K562 treated with DMSO at 1 percent for 48 hours (cell line): Measurements from ENCODE around the gene RASSF8. TPM values are rescaled to one million over a fixed set of nuclear protein-coding genes. Genes with fewer than 3 reads are reported as not detected.

Experiments used
- total RNA-seq: library from RNA; unstranded; fragments of 300-600 nt; gene quantifications from 2 replicates; pipeline ENCODE4 v1.2.3, GENCODE V29; 2022; ENCODE audit warnings: low replicate concordance; ENCODE audit errors: extremely low read depth

RASSF8 gene, protein sequence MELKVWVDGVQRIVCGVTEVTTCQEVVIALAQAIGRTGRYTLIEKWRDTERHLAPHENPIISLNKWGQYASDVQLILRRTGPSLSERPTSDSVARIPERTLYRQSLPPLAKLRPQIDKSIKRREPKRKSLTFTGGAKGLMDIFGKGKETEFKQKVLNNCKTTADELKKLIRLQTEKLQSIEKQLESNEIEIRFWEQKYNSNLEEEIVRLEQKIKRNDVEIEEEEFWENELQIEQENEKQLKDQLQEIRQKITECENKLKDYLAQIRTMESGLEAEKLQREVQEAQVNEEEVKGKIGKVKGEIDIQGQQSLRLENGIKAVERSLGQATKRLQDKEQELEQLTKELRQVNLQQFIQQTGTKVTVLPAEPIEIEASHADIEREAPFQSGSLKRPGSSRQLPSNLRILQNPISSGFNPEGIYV
- not detected in 2 replicates for total RNA-seq

GRCh38 chr12:25958428-25959070, at the start of gene RASSF8:
Gene RASSF8, plus strand, starts transcription at chr12:25958682. Its CDS starts 96,662 bp downstream, at chr12:26055344.

DNA sequence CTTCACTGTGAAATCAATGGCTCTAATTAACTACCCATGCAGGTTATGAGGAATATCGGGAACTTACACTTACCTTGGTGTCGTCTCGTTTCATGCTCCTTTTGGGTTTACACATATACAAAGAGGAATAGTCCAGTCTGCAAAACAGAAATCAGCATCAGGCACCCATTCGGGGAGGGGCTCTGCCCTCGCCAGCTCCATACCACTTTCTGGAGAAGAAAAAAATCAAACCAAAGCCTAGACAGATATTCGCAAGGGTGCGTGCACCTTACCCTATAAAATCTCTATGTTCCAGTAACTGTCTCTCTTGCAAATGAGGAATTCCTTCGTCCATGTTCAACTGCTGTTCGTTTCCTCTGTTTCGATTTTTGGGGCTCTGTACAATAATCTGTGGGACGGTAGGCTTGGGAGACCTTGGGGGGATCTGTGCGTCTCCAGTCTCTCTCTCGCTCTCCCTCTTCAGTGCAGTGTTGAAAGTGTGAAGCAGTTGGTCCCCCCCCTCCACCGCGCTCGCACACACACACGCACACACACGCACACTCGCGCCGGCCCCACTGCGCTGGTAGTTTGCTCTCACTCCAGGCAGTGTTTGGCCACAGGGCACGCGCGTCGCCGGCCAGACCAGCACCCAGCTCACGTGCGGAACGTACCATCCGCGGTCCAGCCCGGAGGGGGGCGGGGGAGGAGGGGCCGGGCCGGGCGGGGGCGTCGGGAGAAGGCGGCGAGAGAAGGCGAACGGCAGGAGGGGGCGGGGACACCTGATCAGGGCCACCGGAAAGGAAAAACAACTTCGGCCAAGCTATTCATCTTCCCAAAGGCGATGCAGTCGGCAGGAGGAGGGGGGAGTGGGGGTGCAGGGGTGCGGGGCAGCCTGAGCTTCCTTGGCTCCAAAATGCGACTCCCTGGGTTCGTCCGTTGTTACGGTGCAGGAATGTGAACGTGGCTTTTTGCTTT, 166.2 kb downstream of the RASSF8 start, which contains the start of gene BHLHE41:
TSS of gene BHLHE41 (minus strand) at position 592 of the 954 bp plus-strand sequence. CDS start at position 334, 258 bp downstream.

Other genes starting within 250 kb of the RASSF8 start
- not detected in 2 replicates for gene BHLHE41, start 166.4 kb downstream of the RASSF8 start, total RNA-seq
- not detected in 2 replicates for gene SSPN, start 236.9 kb downstream of the RASSF8 start, total RNA-seq